OCI-LY7 (cell line): ENCODE data around the gene CDK19. TPM values are rescaled to one million over a fixed set of nuclear protein-coding genes. Genes with fewer than 3 reads are reported as not detected.
"Not testable (repeated sequence)": the region's sequence is repeated elsewhere in the genome, so short reads cannot be mapped to it uniquely, and the experiment has no call there.

ENCODE experiments used
- BruUV-seq: library from RNA; stranded (reverse); fragments of 400-500 nt; replicated peaks from 2 replicates; lab custom pipeline; 2021; lab: Mats Ljungman, UMichigan
- CTCF ChIA-PET: fragments of 300-600 bp; sonication (Branson Sonifier 250); formaldehyde crosslinking; loops from one replicate; lab custom pipeline; 2022; ENCODE audit warnings: antibody characterized with exemption; ENCODE audit not compliant: unreplicated experiment; lab: Charles Lee
- POLR2A ChIA-PET: fragments of 300-600 bp; sonication (Branson Sonifier 250); formaldehyde crosslinking; loops from one replicate; lab custom pipeline; 2022; ENCODE audit warnings: antibody characterized with exemption; lab: Charles Lee
- DNase-seq: peaks from one replicate; pipeline ENCODE4 v3.0.0-alpha.2; 2015; ENCODE audit warnings: low spot score
- H2AFZ ChIP-seq: fragments of 200-600 bp; sonication (generic), shearing (Covaris generic); 2 replicates; pipeline ENCODE4 v1.6.1; 2014; ENCODE audit warnings: mild to moderate bottlenecking, antibody characterized with exemption, low read length, moderate library complexity
- H3K27ac ChIP-seq: fragments of 200-600 bp; sonication (generic); 2 replicates; pipeline ENCODE4 v1.5.1; 2014; ENCODE audit warnings: mixed run types, low read depth, mild to moderate bottlenecking, moderate library complexity, low read length, inconsistent platforms; ENCODE audit not compliant: poor library complexity, severe bottlenecking
- H3K36me3 ChIP-seq: fragments of 200-600 bp; sonication (generic); 2 replicates; pipeline ENCODE4 v1.6.1; 2014; ENCODE audit warnings: mild to moderate bottlenecking, antibody characterized with exemption, low read length, moderate library complexity, mixed read lengths; ENCODE audit not compliant: insufficient read depth
- H3K4me1 ChIP-seq: fragments of 200-600 bp; sonication (generic); 2 replicates; pipeline ENCODE4 v1.5.1; 2014; ENCODE audit warnings: mild to moderate bottlenecking, low read length; ENCODE audit not compliant: insufficient read depth, poor library complexity, severe bottlenecking
- H3K4me2 ChIP-seq: fragments of 200-600 bp; sonication (generic); 2 replicates; pipeline ENCODE4 v1.6.1; 2014; ENCODE audit warnings: mild to moderate bottlenecking, low read length
- H3K4me3 ChIP-seq: fragments of 200-600 bp; sonication (generic); 2 replicates; pipeline ENCODE4 v1.5.1; 2014; ENCODE audit warnings: mild to moderate bottlenecking, low read depth, low read length; ENCODE audit not compliant: poor library complexity, severe bottlenecking
- H3K79me2 ChIP-seq: fragments of 200-600 bp; sonication (generic); 2 replicates; pipeline ENCODE4 v1.6.1; 2016; ENCODE audit warnings: low read depth, mild to moderate bottlenecking, low read length, moderate library complexity, mixed read lengths; ENCODE audit not compliant: insufficient read depth
- H3K9me2 ChIP-seq: fragments of 200-600 bp; sonication (generic); 2 replicates; pipeline ENCODE4 v1.6.1; 2016; ENCODE audit warnings: mild to moderate bottlenecking, low read length, mixed read lengths; ENCODE audit not compliant: insufficient read depth
- H3K9me3 ChIP-seq: fragments of 200-600 bp; sonication (generic); 2 replicates; pipeline ENCODE4 v1.6.1; 2014; ENCODE audit warnings: mild to moderate bottlenecking, mixed run types, low read length, mixed read lengths
- H4K20me1 ChIP-seq: fragments of 200-600 bp; sonication (generic); 2 replicates; pipeline ENCODE4 v1.6.1; 2014; ENCODE audit warnings: mild to moderate bottlenecking, antibody characterized with exemption, low read length, moderate library complexity, mixed read lengths; ENCODE audit not compliant: insufficient read depth
- CTCF ChIP-seq: fragments of 200-600 bp; sonication (generic); conservative IDR thresholded peaks from 2 replicates; pipeline ENCODE4 v1.5.1; 2014; ENCODE audit warnings: mild to moderate bottlenecking, antibody characterized with exemption, low read length, moderate library complexity, mixed read lengths
- EZH2phosphoT487 ChIP-seq: fragments of 200-600 bp; sonication (generic); IDR thresholded peaks from 2 replicates; pipeline ENCODE4 v1.6.1; 2018; ENCODE audit warnings: low read depth, borderline replicate concordance, mild to moderate bottlenecking, mixed run types, antibody characterized with exemption, low read length, moderate library complexity, mixed read lengths
- intact Hi-C: fragments of 100-400 bp; cut with micrococcal nuclease; formaldehyde crosslinking; loops from one replicate; pipeline ENCODE4 v1.10.0; 2022; ENCODE audit not compliant: unreplicated experiment
- total RNA-seq, 2 experiments: library from RNA; depleted of rRNA in 1 of 2; stranded (reverse); fragments of >200 nt in 1 of 2; shearing (Covaris generic) in 1 of 2; gene quantifications; 2 replicates each; pipeline ENCODE4 v1.2.3, GENCODE V29; 2014 to 2022

CDK19 gene
- total RNA-seq, 2 experiments from 2014 or later = 15.4 to 35.6 TPM

GRCh38 chr6:110768057-110768456 lies 47.2 kb downstream of the CDK19 start:
- intact Hi-C loops = no loop called here
- DNase-seq = no peak
- Histone ChIP-seq H3K79me2 (no peaks in the 10 kb centered on the region), H4K20me1 (no peaks in the 10 kb centered on the region), H2AFZ (no peak overlapping the region), H3K36me3 (peaks cover 56% of the 10 kb centered on the region), H3K27ac (no peak overlapping the region), H3K9me3 (peaks cover 10% of the 10 kb centered on the region), H3K4me3 (no peak overlapping the region), H3K4me2 (no peak overlapping the region), H3K4me1 (no peaks in the 10 kb centered on the region), H3K9me2 (no peaks in the 10 kb centered on the region)
- ChIA-PET CTCF (no interaction called here), POLR2A (interaction anchor here (0.6 kb wide), 1 partner anchor 79 kb away, joined by 3 read pairs; no protein-coding TSS in a partner anchor)
- no TSS peak for BruUV-seq
- TF ChIP-seq CTCF (no peak), EZH2phosphoT487 (no peak)

- no peak for TF ChIP-seq CTCF
- TF ChIP-seq EZH2phosphoT487 = no peak
- no peaks in the 10 kb centered on the region for H3K9me2 ChIP-seq
- H3K79me2 ChIP-seq = no peaks in the 10 kb centered on the region; the same call in 1 of the 2 replicates
- intact Hi-C loops = no loop called here
- 0 out of 2 replicates have a peak, but pooled peaks cover 10% of the 10 kb centered on the region for H3K36me3 ChIP-seq
- H2AFZ ChIP-seq = no peak overlapping the region
- no TSS peak for BruUV-seq
- ChIA-PET POLR2A (interaction anchor here (0.6 kb wide), 1 partner anchor 718 kb away, joined by 6 read pairs; no protein-coding TSS in a partner anchor), CTCF (no interaction called here)
- peaks cover 4% of the 10 kb centered on the region; the same call in 1 of the 2 replicates for H3K9me3 ChIP-seq
- no peaks in the 10 kb centered on the region for H4K20me1 ChIP-seq
- H3K27ac ChIP-seq = no peak overlapping the region
- H3K4me1 ChIP-seq = peaks cover 6% of the 10 kb centered on the region
- DNase-seq = no peak
- no peak overlapping the region for H3K4me2 ChIP-seq
- no peak overlapping the region for H3K4me3 ChIP-seq
Measured at GRCh38 chr6:110761371-110761770, 53.9 kb downstream of the CDK19 start.

DNA sequence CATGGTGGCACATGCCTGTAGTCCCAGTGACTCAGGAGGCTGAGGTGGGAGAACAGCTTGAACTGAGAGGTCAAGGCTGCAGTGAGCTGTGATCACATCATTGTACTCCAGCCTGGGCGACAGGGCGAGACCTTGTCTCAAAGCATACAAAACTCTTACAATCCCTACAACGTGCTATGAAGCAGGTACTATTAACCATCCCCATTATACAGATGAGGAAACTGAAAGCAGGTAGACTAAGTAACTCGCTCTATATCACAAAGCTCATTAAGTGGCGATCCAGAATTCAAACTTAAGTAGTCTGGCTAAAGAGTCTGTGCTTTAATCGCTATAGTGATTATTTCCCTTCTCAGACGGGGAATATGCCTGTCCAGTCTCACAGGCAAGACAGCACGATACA lies 54.7 kb downstream of the CDK19 start:
- Histone ChIP-seq H3K9me3 (peaks cover 4% of the 10 kb centered on the region; the same call in 1 of the 2 replicates), H3K9me2 (no peaks in the 10 kb centered on the region), H3K4me3 (no peak overlapping the region), H3K36me3 (0 out of 2 replicates have a peak, but pooled peaks cover 5% of the 10 kb centered on the region), H3K4me2 (no peak overlapping the region), H2AFZ (no peak overlapping the region), H3K4me1 (peaks cover 6% of the 10 kb centered on the region), H4K20me1 (no peaks in the 10 kb centered on the region), H3K79me2 (no peaks in the 10 kb centered on the region; the same call in 1 of the 2 replicates), H3K27ac (no peak overlapping the region)
- DNase-seq = no peak
- BruUV-seq = no TSS peak
- ChIA-PET CTCF (no interaction called here), POLR2A (interaction anchor here (0.6 to 0.7 kb wide), 3 partner anchors 39 to 777 kb away, joined by 3 to 6 read pairs (median 4); no protein-coding TSS in a partner anchor)
- intact Hi-C loops = no loop called here
- TF ChIP-seq EZH2phosphoT487 (no peak), CTCF (no peak)

- H3K36me3 ChIP-seq, H2AFZ ChIP-seq, H3K4me2 ChIP-seq, CTCF ChIA-PET, H4K20me1 ChIP-seq, H3K4me3 ChIP-seq, BruUV-seq, H3K79me2 ChIP-seq, H3K9me2 ChIP-seq, H3K9me3 ChIP-seq, H3K4me1 ChIP-seq, H3K27ac ChIP-seq, DNase-seq, intact Hi-C loops: not testable (repeated sequence)
- POLR2A ChIA-PET = interaction anchor here (0.6 to 1.0 kb wide), 4 partner anchors 15 to 776 kb away, joined by 3 to 5 read pairs (median 4); no protein-coding TSS in a partner anchor
Measured at GRCh38 chr6:110760098-110760497, 55.2 kb downstream of the CDK19 start.
